HT1080 (cell line): ENCODE measurements around the gene CEP20. TPM values are rescaled to one million over a fixed set of nuclear protein-coding genes. Genes with fewer than 3 reads are reported as not detected.

Source experiments
- DNase-seq: peaks from one replicate; pipeline ENCODE4 v3.0.0-alpha.2; 2015; ENCODE audit warnings: low read depth
- total RNA-seq: library from RNA; depleted of rRNA; stranded (reverse); fragments of >200 nt; shearing (Covaris generic); gene quantifications from 2 replicates; pipeline ENCODE4 v1.2.3, GENCODE V29; 2014

The CEP20 gene
- total RNA-seq, 1 experiment from 2014 or later, result 37.0 TPM

DNA sequence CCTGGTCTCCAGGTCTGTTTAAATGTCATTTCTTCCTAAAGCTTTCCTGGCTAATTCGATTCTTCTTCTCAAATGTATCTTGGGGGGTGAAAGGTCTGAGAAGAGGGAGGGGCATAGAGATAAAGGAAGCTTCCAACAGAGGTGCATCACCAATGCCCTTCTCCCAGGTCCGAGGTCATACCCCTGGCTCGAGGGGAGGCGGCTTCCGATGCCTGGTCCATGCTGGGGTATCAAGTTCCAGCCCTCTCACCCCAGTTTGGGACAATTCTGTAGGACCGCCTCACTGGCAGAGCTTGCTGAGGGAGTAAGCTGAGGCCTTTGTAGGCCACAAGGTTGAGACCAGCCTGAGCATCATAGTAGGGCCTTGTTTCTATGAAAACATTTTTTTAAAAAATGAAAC lies 10.3 kb upstream of the CEP20 start:
- no peak for DNase-seq

- peak; percentile 56 for DNase-seq
These were observed 9.4 kb upstream of the CEP20 start for GRCh38 chr16:15897834-15898254.

GRCh38 chr16:15897121-15897780 lies 8.8 kb upstream of the CEP20 start:
- no peak for DNase-seq

- DNase-seq, result no peak
These were observed 6.4 kb upstream of the CEP20 start for GRCh38 chr16:15894571-15895374.

GRCh38 chr16:15891508-15891907 lies 3.1 kb upstream of the CEP20 start:
- no peak for DNase-seq

DNA sequence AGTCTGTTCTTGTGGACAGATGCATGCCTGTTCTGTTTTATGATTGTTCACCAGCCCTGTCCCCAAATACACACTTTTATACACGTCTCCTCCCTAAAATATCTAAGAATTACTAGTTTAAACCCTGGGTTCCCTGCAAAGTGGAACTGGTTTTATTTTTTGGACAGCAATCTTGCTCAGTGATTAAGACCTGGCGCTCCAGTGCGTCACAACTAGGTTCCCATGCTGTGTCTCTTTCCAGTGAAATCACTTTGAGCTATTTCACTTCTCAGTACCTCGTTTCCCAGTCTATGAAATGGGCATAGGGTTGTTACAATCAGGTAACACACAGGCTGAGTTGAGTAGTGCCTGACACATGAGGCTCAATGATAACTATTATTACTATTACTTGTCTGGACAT lies 1.1 kb downstream of the CEP20 start:
- no peak for DNase-seq

GRCh38 chr16:15886078-15886477 lies 2.3 kb downstream of the CEP20 start:
- no peak for DNase-seq

DNA sequence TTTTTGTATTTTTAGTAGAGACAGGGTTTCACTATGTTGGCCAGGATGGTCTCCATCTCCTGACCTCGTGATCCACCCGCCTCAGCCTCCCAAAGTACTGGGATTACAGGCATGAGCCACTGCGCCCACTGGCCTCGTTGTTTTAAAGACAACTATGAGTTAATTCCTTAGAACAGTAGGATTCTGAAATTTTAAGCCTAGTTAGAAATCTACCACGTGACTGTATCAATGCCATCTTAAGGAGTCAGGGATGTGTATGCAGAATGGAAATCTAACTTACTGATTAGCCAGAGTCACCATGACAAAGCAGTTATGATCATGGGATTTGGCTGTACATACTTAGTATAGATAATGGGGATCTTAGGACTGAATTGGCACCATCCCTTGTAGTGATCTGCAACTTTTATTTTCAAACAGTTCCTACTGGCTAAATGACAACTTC lies 2.8 kb downstream of the CEP20 start:
- no peak for DNase-seq

DNA sequence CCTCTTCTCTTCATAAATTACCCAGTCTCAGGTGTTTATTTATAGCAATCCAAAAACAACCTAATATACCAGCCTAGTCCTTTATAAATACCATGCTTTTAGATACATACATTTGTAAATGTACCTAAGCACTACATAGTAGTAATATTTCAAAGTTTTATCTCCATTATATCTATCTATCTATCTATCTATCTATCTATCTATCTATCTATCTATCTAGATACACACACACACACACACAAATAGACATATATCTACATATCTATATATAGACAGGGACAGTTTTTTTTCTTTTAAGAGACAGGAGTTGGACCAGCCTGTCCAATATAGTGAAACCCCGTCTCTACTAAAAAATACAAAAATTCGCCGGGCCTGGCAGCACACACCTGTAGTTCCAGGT lies 5.8 kb downstream of the CEP20 start:
- no peak for DNase-seq

- no peak for DNase-seq
These were observed 6.5 kb downstream of the CEP20 start for GRCh38 chr16:15881794-15882379.

- DNase-seq, result no peak
These were observed 7.7 kb downstream of the CEP20 start for GRCh38 chr16:15880434-15881308.

DNA sequence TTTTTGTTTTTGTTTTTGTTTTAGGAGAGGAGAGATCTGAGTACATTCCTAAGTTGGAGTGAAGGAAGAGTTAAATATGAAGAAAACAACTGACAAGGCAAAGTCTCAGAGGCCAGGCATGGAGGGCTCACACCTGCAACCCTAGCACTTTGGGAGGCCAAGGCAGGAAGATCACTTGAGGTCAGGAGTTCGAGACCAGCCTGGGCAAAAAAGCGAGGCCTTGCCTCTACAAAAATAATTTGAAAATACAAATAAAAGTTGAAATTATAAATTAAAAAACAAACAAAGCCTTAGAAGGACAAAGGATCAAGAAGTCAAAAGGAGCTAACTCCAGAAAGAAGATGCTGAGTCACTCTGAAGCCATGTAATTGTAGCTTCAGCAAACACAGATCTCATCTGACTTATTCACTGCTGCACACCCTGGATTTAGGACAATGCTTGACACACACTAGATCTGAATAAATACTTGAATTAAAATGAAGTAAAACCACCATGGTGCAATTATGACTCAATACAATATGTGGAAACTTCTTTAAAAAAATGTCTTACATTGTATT lies 9.1 kb downstream of the CEP20 start:
- DNase-seq, result peak; percentile 77

- no peak for DNase-seq
These were observed 11.9 kb downstream of the CEP20 start for GRCh38 chr16:15876503-15876902.

DNA sequence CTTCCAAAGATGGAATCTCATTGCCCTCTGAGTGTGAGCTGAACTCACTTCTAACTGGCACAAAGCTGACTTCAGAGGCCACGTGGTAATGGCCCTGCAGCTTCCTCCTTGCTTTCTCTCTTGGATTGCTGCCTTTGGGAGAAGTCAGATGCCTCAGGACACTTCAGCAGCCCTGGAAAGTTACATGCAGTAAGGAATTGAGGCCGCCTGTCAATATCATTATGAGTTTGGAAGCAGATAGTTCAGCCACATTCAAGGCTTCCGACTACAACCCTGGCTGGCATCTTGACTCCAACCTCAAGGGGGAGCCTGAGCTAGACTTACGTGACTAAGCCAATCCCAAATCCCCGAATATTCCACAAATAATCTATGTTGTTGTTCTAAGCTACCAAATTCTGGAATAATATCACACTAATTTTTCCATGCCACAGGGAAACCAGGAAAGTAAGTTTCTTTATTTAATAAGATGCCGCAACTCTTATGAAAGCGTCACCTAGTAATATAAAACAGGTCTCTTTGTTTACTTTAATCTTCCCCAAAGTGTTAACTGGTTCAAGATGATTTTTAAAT lies 13.6 kb downstream of the CEP20 start:
- peak; percentile 68 for DNase-seq

- no peak for DNase-seq
These were observed 14.7 kb downstream of the CEP20 start for GRCh38 chr16:15873737-15874136.

- DNase-seq, result no peak
These were observed 15.1 kb downstream of the CEP20 start for GRCh38 chr16:15873301-15873700.

- DNase-seq, result no peak
These were observed 18.4 kb downstream of the CEP20 start for GRCh38 chr16:15870011-15870410.

GRCh38 chr16:15866451-15866850 lies 22.0 kb downstream of the CEP20 start:
- no peak for DNase-seq

DNA sequence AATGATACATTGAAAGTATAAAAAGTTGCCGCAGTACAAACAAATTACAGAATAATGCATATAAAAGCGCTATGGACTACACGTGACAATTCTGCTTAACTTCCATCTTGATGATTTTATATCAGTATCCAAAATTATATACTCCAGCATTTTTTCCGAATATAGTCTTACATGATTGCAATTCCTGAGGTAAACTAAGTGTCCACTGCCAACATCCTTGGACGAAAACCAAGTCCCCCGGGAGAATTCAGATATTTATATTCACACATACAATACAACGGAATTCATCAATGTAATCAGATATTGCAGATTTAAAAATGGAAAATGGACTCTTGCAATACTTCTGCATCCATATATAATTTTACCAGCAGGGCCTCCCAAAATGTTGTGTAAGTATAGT lies 22.7 kb downstream of the CEP20 start:
- no peak for DNase-seq

GRCh38 chr16:15864939-15865338 lies 23.5 kb downstream of the CEP20 start:
- DNase-seq, result no peak

DNA sequence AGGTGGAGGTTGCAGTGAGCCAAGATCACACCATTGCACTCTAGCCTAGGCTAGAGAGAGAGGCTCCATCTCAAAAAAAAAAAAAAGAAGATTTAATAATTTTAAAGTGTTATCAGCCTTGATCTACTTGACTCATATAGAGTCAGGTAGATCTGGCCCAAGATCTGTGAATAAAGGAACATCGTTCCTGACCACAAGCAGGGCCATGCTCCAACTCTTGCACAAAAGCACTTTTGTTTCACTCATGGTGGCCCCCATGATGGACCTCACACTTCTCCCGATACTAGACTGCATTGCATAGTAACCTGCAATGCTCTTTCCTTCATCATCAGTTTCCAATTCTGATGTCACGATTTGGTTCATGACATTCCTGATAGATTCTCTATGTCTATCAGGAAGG lies 26.4 kb downstream of the CEP20 start:
- DNase-seq, result no peak
